ENCODE data around the gene NRSN2. TPM values are rescaled to one million over a fixed set of nuclear protein-coding genes. Genes with fewer than 3 reads are reported as not detected.

Gene NRSN2
- polyA plus RNA-seq, 4 donors: 0.67 to 15.4 (median 9.6) TPM

Other genes with a start within 250 kb of the NRSN2 start
- not detected for gene DEFB126, start 204.5 kb upstream of the NRSN2 start, polyA plus RNA-seq
- not detected for gene DEFB127, start 189.7 kb upstream of the NRSN2 start, polyA plus RNA-seq
- gene DEFB128, start 157.4 kb upstream of the NRSN2 start, polyA plus RNA-seq: not detected
- gene DEFB129, start 119.9 kb upstream of the NRSN2 start, polyA plus RNA-seq: not detected
- under 1 TPM in 1 of 4 donors, not detected in 3; 0.03 TPM for gene DEFB132, start 89.4 kb upstream of the NRSN2 start, polyA plus RNA-seq
- 1 to 10 TPM; 3.5 to 8.7 (median 6.7) TPM for gene C20orf96, start 56.4 kb upstream of the NRSN2 start, polyA plus RNA-seq
- 10 to 100 TPM in 3 of 4 donors, 1 to 10 TPM in 1; 8.9 to 27.0 (median 12.3) TPM for gene ZCCHC3, start 49.5 kb upstream of the NRSN2 start, polyA plus RNA-seq
- gene SOX12, start 21.6 kb upstream of the NRSN2 start, polyA plus RNA-seq: 1 to 10 TPM in 3 of 4 donors, under 1 TPM in 1; 0.81 to 9.7 (median 2.0) TPM
- 10 to 100 TPM in 1 of 4 donors, 1 to 10 TPM in 3; 1.2 to 41.7 (median 3.2) TPM for gene TRIB3, start 33.6 kb downstream of the NRSN2 start, polyA plus RNA-seq
- gene RBCK1, start 61.2 kb downstream of the NRSN2 start, polyA plus RNA-seq: 100 to 1,000 TPM in 3 of 4 donors, 10 to 100 TPM in 1; 74.8 to 176 (median 158) TPM
- 10 to 100 TPM; 13.1 to 28.7 (median 14.8) TPM for gene TBC1D20, start 115.4 kb downstream of the NRSN2 start, polyA plus RNA-seq
- 100 to 1,000 TPM in 1 of 4 donors, 10 to 100 TPM in 3; 24.0 to 107 (median 33.8) TPM for gene CSNK2A1, start 196.7 kb downstream of the NRSN2 start, polyA plus RNA-seq